ENCODE measurements around the gene SYS1.

GRCh38 chr20:45318386-45318939, 44.5 kb upstream of the SYS1 start:
- no peak for TF ChIP-seq CTCF (conservative IDR thresholded peaks at IDR 0.05 in 1 of 2, IDR thresholded peaks at IDR 0.05 in 1 of 2; ENCODE audit: extremely low read depth in 1 of 2, insufficient read depth in 1 of 2, low read depth in 1 of 2, low read length in 2 of 2)
- TF ChIP-seq EZH2 (IDR thresholded peaks at IDR 0.05; ENCODE audit: borderline replicate concordance, low read length) = no peak

Measured in mammary epithelial cell (primary cell).